Keratinocyte (primary cell): Measurements from ENCODE around the gene DUSP11. TPM values are rescaled to one million over a fixed set of nuclear protein-coding genes. Genes with fewer than 3 reads are reported as not detected.

Experiments used
- DNase-seq: peaks from one replicate; pipeline ENCODE4 v3.0.0-alpha.2; 2011; ENCODE audit warnings: low read depth, missing footprints, low spot score
- FAIRE-seq: peaks from 2 replicates; lab custom pipeline; 2011; peaks lifted over from hg19 to GRCh38; lab: Jason Lieb, UNC
- H2AFZ ChIP-seq: 2 replicates; pipeline ENCODE4 v1.6.0; 2012; ENCODE audit warnings: low read length, control low read depth, inconsistent platforms; ENCODE audit not compliant: control insufficient read depth
- H3K27ac ChIP-seq: 2 replicates; pipeline ENCODE4 v1.5.1; 2011; ENCODE audit warnings: low read length; ENCODE audit not compliant: control insufficient read depth, insufficient read depth
- H3K27me3 ChIP-seq: 3 replicates; pipeline ENCODE4 v1.6.0; 2011; ENCODE audit warnings: low read length; ENCODE audit not compliant: control insufficient read depth, insufficient read depth; ENCODE audit errors: extremely low read depth
- H3K36me3 ChIP-seq, 2 experiments: 2 replicates in 1 of 2; 3 replicates in 1 of 2; pipeline ENCODE4 v1.5.1; 2011; ENCODE audit warnings: low read length in 2 of 2, mild to moderate bottlenecking in 1 of 2; ENCODE audit not compliant: control insufficient read depth in 2 of 2, insufficient read depth in 2 of 2; ENCODE audit errors: extremely low read depth in 1 of 2
- H3K4me1 ChIP-seq: 3 replicates; pipeline ENCODE4 v1.5.1; 2011; ENCODE audit warnings: low read length; ENCODE audit not compliant: control insufficient read depth, insufficient read depth; ENCODE audit errors: extremely low read depth
- H3K4me2 ChIP-seq: 3 replicates; pipeline ENCODE4 v1.6.0; 2011; ENCODE audit warnings: low read depth, low read length; ENCODE audit not compliant: control insufficient read depth, insufficient read depth; ENCODE audit errors: extremely low read depth
- H3K4me3 ChIP-seq, 3 experiments: fragments of 200-600 bp in 1 of 3; sonication (generic) in 1 of 3; 2 replicates in 2 of 3; 3 replicates in 1 of 3; pipeline ENCODE4 v1.5.1; 2011 to 2016; ENCODE audit warnings: low read length in 3 of 3, mild to moderate bottlenecking in 3 of 3, control low read depth in 2 of 3, inconsistent platforms in 1 of 3, low read depth in 1 of 3, mixed read lengths in 1 of 3, mixed run types in 1 of 3, moderate library complexity in 1 of 3; ENCODE audit not compliant: control insufficient read depth in 2 of 3, insufficient read depth in 2 of 3; ENCODE audit errors: extremely low read depth in 1 of 3
- H3K79me2 ChIP-seq: 2 replicates; pipeline ENCODE4 v1.6.0; 2012; ENCODE audit warnings: low read length; ENCODE audit not compliant: control insufficient read depth, insufficient read depth
- H3K9ac ChIP-seq: 3 replicates; pipeline ENCODE4 v1.6.0; 2011; ENCODE audit warnings: low read length; ENCODE audit not compliant: control insufficient read depth, insufficient read depth; ENCODE audit errors: extremely low read depth
- H3K9me1 ChIP-seq: 3 replicates; pipeline ENCODE4 v1.6.0; 2011; ENCODE audit warnings: low read length; ENCODE audit not compliant: control insufficient read depth, insufficient read depth; ENCODE audit errors: extremely low read depth
- H3K9me3 ChIP-seq: 2 replicates; pipeline ENCODE4 v1.5.1; 2012; ENCODE audit warnings: low read depth, low read length; ENCODE audit not compliant: control insufficient read depth
- H4K20me1 ChIP-seq: 3 replicates; pipeline ENCODE4 v1.6.0; 2011; ENCODE audit warnings: low read length; ENCODE audit not compliant: control insufficient read depth, insufficient read depth; ENCODE audit errors: extremely low read depth
- CTCF ChIP-seq, 3 experiments: IDR thresholded peaks in 1 of 3; conservative IDR thresholded peaks in 1 of 3; optimal IDR thresholded peaks in 1 of 3; 2 replicates in 2 of 3; 3 replicates in 1 of 3; pipeline versions ENCODE3 to v1.5.1; 2011; ENCODE audit warnings: low read length in 3 of 3, mild to moderate bottlenecking in 3 of 3, moderate library complexity in 2 of 3, control low read depth in 1 of 3, inconsistent platforms in 1 of 3; ENCODE audit not compliant: insufficient read depth in 2 of 3; ENCODE audit errors: extremely low read depth in 1 of 3
- EZH2 ChIP-seq: IDR thresholded peaks from one replicate; pipeline ENCODE4 v1.6.1; 2012; ENCODE audit warnings: inconsistent platforms, mild to moderate bottlenecking, low read length, moderate library complexity
- dilution Hi-C: fragments of 300-500 bp; cut with MboI; formaldehyde crosslinking; loops from one replicate; pipeline ENCODE4 v1.7.0; 2020; ENCODE audit warnings: low sequenced_read_pairs; ENCODE audit not compliant: extremely low pct_ligation_motif_present
- polyA plus RNA-seq, 5 experiments: library from polyadenylated mRNA; depleted of rRNA in 3 of 5; stranded (reverse) in 3 of 5; stranded (forward) in 1 of 5; unstranded in 1 of 5; fragments of >200 nt; gene quantifications; 1 replicate in 1 of 5; 2 replicates in 3 of 5; 3 replicates in 1 of 5; pipeline versions ENCODE4 v1.2.1 to v1.2.3, GENCODE V29; 2011 to 2012; ENCODE audit warnings: missing spikeins in 2 of 5, low read depth in 1 of 5, low replicate concordance in 1 of 5

DUSP11 gene
- polyA plus RNA-seq, 1 donor (not counting 4 experiments of a cell fraction or from before 2014, with no cell fraction given) = 83.7 TPM

- Histone ChIP-seq H4K20me1 (no peaks in the 10 kb centered on the region), H3K9ac (no peak overlapping the region), H3K27me3 (peaks cover 10% of the 10 kb centered on the region), H3K9me1 (no peaks in the 10 kb centered on the region), H3K79me2 (no peaks in the 10 kb centered on the region), H3K9me3 (no peaks in the 10 kb centered on the region), H3K27ac (no peak overlapping the region), H3K4me1 (no peaks in the 10 kb centered on the region), H3K36me3 (no peaks in the 10 kb centered on the region), H2AFZ (no peak overlapping the region), H3K4me2 (no peak overlapping the region), H3K4me3 (no peak overlapping the region)
- no peak for DNase-seq
- no peak for FAIRE-seq
- no peak for TF ChIP-seq EZH2
- TF ChIP-seq CTCF (optimal IDR thresholded peaks at IDR 0.05 in 1 of 3, IDR thresholded peaks at IDR 0.05 in 1 of 3, conservative IDR thresholded peaks at IDR 0.05 in 1 of 3; ENCODE audit: extremely low read depth in 1 of 3, insufficient read depth in 2 of 3, low read length in 3 of 3) = no peak
- dilution Hi-C loops = no loop called here
Observed at GRCh38 chr2:73714091-73714490, 65.8 kb downstream of the DUSP11 start.

Other genes starting within 250 kb of the DUSP11 start
- gene NAT8, start 137.7 kb downstream of the DUSP11 start, polyA plus RNA-seq = not detected in 3 replicates
- gene TPRKB, start 42.8 kb downstream of the DUSP11 start, polyA plus RNA-seq = 28.0 to 58.4 TPM (median 32.3 TPM) in 3 replicates
- gene C2orf78, start 4.1 kb upstream of the DUSP11 start, polyA plus RNA-seq = not detected in 3 replicates
- gene STAMBP, start 48.9 kb upstream of the DUSP11 start, polyA plus RNA-seq = 86.5 to 120 TPM (median 95.4 TPM) in 3 replicates
- gene ACTG2, start 112.9 kb upstream of the DUSP11 start, polyA plus RNA-seq = 0.12 to 0.18 TPM in 2 of 3 replicates, not detected in the other
- gene DGUOK, start 146.8 kb upstream of the DUSP11 start, polyA plus RNA-seq = 76.4 to 106 TPM (median 102 TPM) in 3 replicates
- gene TET3, start 204.8 kb upstream of the DUSP11 start, polyA plus RNA-seq = 1.8 to 3.2 TPM (median 2.9 TPM) in 3 replicates